8988T (cell line): ENCODE results near the gene SGF29.
"Not testable (repeated sequence)": the region's sequence is repeated elsewhere in the genome, so short reads cannot be mapped to it uniquely, and the experiment has no call there.

Experiments used
- DNase-seq: peaks from one replicate; pipeline ENCODE4 v3.0.0; 2011

SGF29 gene

GRCh38 chr16:28615486-28616223, 61.9 kb downstream of the SGF29 start:
- not testable (repeated sequence) for DNase-seq

- DNase-seq, result not testable (repeated sequence)
Measured at GRCh38 chr16:28616224-28616577, 62.5 kb downstream of the SGF29 start.

- DNase-seq, result no peak
Measured at GRCh38 chr16:28616636-28617035, 62.9 kb downstream of the SGF29 start.

GRCh38 chr16:28617874-28618273, 64.2 kb downstream of the SGF29 start:
- no peak for DNase-seq

GRCh38 chr16:28620316-28620715, 66.6 kb downstream of the SGF29 start:
- not testable (repeated sequence) for DNase-seq

- no peak for DNase-seq
Measured at GRCh38 chr16:28621481-28622155, 67.9 kb downstream of the SGF29 start.

- not testable (repeated sequence) for DNase-seq
Measured at GRCh38 chr16:28622532-28623171, 68.9 kb downstream of the SGF29 start.

GRCh38 chr16:28623172-28623711, 69.5 kb downstream of the SGF29 start:
- no peak for DNase-seq

GRCh38 chr16:28630905-28631304, 77.2 kb downstream of the SGF29 start:
- DNase-seq, result not testable (repeated sequence)

- DNase-seq, result not testable (repeated sequence)
Measured at GRCh38 chr16:28636093-28636823, 82.5 kb downstream of the SGF29 start.

GRCh38 chr16:28637765-28638164, 84.0 kb downstream of the SGF29 start, which contains the start of gene NPIPB8:
NPIPB8 (plus strand) TSS chr16:28638065; CDS start chr16:28638361, 296 bp downstream.
- not testable (repeated sequence) for DNase-seq

GRCh38 chr16:28638359-28638758, 84.6 kb downstream of the SGF29 start:
- DNase-seq, result not testable (repeated sequence)

GRCh38 chr16:28639959-28640358, 86.2 kb downstream of the SGF29 start:
- not testable (repeated sequence) for DNase-seq
